Aorta (tissue), 5 donors: Measurements from ENCODE around the gene C2orf15. TPM values are rescaled to one million over a fixed set of nuclear protein-coding genes. Genes with fewer than 3 reads are reported as not detected.
"Not testable (repeated sequence)": the region's sequence is repeated elsewhere in the genome, so short reads cannot be mapped to it uniquely, and the experiment has no call there.

Experiments
- ATAC-seq: fragments of 200-7000 bp; cut with Tn5 transposase; one replicate; pipeline ENCODE4 v1.9.1; 2022; ENCODE audit warnings: moderate library complexity; ENCODE audit not compliant: low FRiP score
- DNase-seq, 2 donors: peaks; one replicate each; pipeline ENCODE4 v3.0.0-alpha.2; 2020
- H3K27ac ChIP-seq, 2 donors: one replicate each; pipeline ENCODE4 v1.5.1; 2013; ENCODE audit warnings: low read length in 2 of 2, mild to moderate bottlenecking in 2 of 2, moderate library complexity in 2 of 2, control low read depth in 1 of 2, inconsistent platforms in 1 of 2, low read depth in 1 of 2
- H3K27me3 ChIP-seq, 2 donors: one replicate each; pipeline ENCODE4 v1.6.1; 2013; ENCODE audit warnings: control low read depth in 1 of 2, low read length in 1 of 2, mild to moderate bottlenecking in 1 of 2, moderate library complexity in 1 of 2; ENCODE audit not compliant: insufficient read depth in 2 of 2, control insufficient read depth in 1 of 2
- H3K36me3 ChIP-seq, 2 donors: one replicate each; pipeline ENCODE4 v1.6.1; 2013; ENCODE audit warnings: control low read depth in 1 of 2, low read length in 1 of 2, mild to moderate bottlenecking in 1 of 2; ENCODE audit not compliant: insufficient read depth in 2 of 2, control insufficient read depth in 1 of 2
- H3K4me1 ChIP-seq, 2 donors: one replicate each; pipeline ENCODE4 v1.6.1; 2013; ENCODE audit warnings: low read length in 2 of 2, control low read depth in 1 of 2, mild to moderate bottlenecking in 1 of 2, moderate library complexity in 1 of 2; ENCODE audit not compliant: insufficient read depth in 2 of 2, control insufficient read depth in 1 of 2
- H3K4me3 ChIP-seq, 2 donors: one replicate each; pipeline ENCODE4 v1.5.1; 2013; ENCODE audit warnings: low read length in 2 of 2, control low read depth in 1 of 2, mild to moderate bottlenecking in 1 of 2
- H3K9me3 ChIP-seq: one replicate; pipeline ENCODE4 v1.6.1; 2013; ENCODE audit warnings: mild to moderate bottlenecking, low read length; ENCODE audit not compliant: control insufficient read depth
- WGBS, 2 donors: extraction: QIAGEN DNeasy Blood & Tissue Kit; methylation state at CpG; one replicate each; pipeline ENCODE4 v1.1.7; 2013; 5-methylcytosine and 5-hydroxymethylcytosine counted together
- intact Hi-C, 2 donors: fragments of 100-400 bp; cut with DNase I; formaldehyde crosslinking; loops; one replicate each; pipeline versions ENCODE4 v1.14.2 to v1.15.0; 2022
- polyA plus RNA-seq, 2 donors: library from polyadenylated mRNA; stranded (reverse); fragments of 200-250 nt; gene quantifications; one replicate each; pipeline ENCODE4 v1.2.3, GENCODE V29; 2013
- total RNA-seq, 2 donors: library from RNA; stranded (reverse); fragmentation: NEBNext Ultra II Directional; extraction: Animal tissue kit (Norgen Biotek cat#: 25700); gene quantifications; one replicate each; pipeline ENCODE4 v1.2.1, GENCODE V29; 2021
- donor health status: healthy with polysubstance abuse.
- donor health status: Bipolar disorder and iron deficiency.
- donor health status: DM: no; HTN: no; CAD: no.
- donor health status: DM: no; HTN: no; CAD: no.
- donor health status: DM: yes; HTN: yes; CAD: no.

C2orf15 gene
- total and polyA plus RNA-seq, 4 donors = 0.36 to 0.75 (median 0.65) TPM; not detected in 1

DNA sequence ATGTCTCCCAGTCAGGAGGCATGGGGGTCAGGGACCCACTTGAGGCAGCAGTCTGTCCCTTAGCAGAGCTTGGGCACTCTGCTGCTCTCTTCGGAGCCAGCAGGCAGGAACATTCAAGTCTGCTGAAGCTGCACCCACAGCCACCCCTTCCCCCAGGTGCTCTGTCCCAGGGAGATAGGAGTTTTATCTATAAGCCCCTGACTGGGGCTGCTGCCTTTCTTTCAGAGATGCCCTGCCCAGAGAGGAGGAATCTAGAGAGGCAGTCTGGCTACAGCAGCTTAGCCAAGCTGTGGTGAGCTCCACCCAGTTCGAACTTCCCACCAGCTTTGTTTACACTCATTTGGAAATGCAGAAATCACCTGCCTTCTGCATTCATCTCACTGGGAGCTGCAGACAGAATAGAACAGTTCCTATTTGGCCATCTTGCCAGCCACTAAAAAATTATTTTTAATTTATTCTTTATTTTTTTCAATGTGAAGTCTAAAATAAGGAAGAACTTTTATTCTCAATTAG is 6.4 kb upstream of the C2orf15 start:
- H3K27ac ChIP-seq, ATAC-seq, H3K4me1 ChIP-seq, H3K9me3 ChIP-seq, DNase-seq, H3K27me3 ChIP-seq, H3K4me3 ChIP-seq, intact Hi-C loops, H3K36me3 ChIP-seq: not testable (repeated sequence)
- 95 to 98% methylated on average over 2 of the region's 2 CpGs for WGBS, 2 donors

DNA sequence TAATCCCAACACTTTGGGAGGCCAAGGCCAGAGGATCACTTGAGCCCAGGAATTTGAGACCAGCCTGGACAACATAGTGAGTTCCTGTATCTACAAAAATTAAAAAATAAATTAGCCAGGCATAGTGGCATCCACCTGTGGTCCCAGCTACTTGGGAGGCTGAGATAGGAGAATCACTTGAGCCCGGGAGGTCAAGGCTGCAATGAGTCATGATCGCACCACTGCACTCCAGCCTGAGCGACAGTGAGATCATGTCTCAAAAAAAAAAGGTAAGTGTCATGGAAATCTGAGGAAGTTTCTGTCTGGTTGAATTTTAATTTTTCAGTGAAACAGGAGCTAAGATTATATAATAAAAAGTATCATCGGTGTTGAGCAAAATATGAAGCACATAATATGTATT is 2.5 kb upstream of the C2orf15 start:
- Histone ChIP-seq H3K9me3 (no peaks in the 10 kb centered on the region), H3K27me3 (no peaks in the 10 kb centered on the region), H3K36me3 (no peaks in the 10 kb centered on the region), H3K4me1 (peaks cover 0 to 1% of the 10 kb centered on the region in 2 donors), H3K27ac (no peak overlapping the region), H3K4me3 (no peak overlapping the region)
- DNase-seq (no peak), ATAC-seq (no peak)
- intact Hi-C loops = no loop called here
- WGBS, 2 donors = 97% methylated on average over 4 of the region's 4 CpGs

DNA sequence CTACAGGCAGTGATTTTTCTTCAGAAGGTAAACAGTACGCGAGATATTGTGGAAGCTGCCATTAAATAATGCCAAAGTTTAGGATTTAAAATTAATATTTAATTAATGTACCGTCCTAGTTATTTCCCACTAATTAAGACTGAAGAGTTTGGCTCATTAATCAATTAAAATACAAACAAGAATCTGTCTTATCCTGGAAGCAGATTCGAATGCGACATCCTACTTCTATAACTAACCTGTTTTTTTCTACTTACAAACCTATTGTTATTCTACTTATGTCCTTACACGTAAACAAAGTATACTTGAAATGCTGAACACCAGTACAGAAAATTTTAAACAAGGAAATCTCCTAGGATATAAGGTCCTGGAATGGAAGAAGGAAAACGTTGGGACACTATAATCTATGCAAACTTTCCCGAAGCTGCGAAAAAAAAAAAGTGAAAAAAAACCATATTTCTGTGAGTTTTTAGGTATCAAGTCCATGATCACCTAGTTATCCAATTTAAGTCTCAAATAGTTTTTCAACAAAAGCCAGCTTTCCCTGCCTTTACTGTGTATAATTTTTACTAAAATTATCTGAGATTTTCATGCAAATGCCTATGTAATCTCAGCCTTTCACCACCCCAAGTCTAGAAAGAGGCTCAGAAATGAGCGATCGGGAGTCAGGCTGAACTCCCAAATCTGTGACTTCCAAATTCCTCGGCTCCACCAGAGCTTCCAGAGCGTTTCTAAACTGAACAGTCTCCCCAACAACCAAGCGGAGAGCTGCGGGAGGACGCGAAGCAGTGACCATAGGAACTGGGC is 1.2 kb upstream of the C2orf15 start:
- no peak overlapping the region for H3K27ac ChIP-seq
- no peaks in the 10 kb centered on the region for H3K27me3 ChIP-seq
- intact Hi-C loops = no loop called here
- H3K9me3 ChIP-seq = no peaks in the 10 kb centered on the region
- DNase-seq (no peak), ATAC-seq (no peak)
- H3K36me3 ChIP-seq = no peaks in the 10 kb centered on the region
- WGBS, 2 donors = 25 to 27% methylated on average over 17 of the region's 17 CpGs
- peak overlapping the region; percentile 33 to 52 for H3K4me3 ChIP-seq
- peaks cover 0 to 1% of the 10 kb centered on the region in 2 donors for H3K4me1 ChIP-seq

DNA sequence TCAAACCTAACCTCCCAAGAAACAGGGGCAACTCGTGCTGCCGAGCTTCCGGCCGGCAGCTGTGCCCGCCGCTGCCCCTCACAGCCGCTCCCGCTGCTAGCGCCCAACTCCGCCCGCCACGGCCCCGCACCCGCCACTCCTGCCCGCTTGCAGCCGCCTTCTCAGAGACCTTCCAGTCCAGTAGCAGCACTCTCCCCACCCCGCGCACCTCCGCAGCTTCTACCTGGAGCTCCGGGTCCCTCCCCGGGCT is 722 bp upstream of the C2orf15 start:
- Histone ChIP-seq H3K4me3 (peak overlapping the region; percentile 33 to 52), H3K9me3 (no peaks in the 10 kb centered on the region), H3K27ac (peak overlapping the region in 1 of 2 donors; percentile 0), H3K27me3 (no peaks in the 10 kb centered on the region), H3K36me3 (no peaks in the 10 kb centered on the region), H3K4me1 (peaks cover 0 to 1% of the 10 kb centered on the region in 2 donors)
- WGBS, 2 donors = 1% methylated on average over 18 to 21 of the region's 21 CpGs
- no peak for DNase-seq
- intact Hi-C loops = no loop called here
- ATAC-seq = peak; percentile 80

DNA sequence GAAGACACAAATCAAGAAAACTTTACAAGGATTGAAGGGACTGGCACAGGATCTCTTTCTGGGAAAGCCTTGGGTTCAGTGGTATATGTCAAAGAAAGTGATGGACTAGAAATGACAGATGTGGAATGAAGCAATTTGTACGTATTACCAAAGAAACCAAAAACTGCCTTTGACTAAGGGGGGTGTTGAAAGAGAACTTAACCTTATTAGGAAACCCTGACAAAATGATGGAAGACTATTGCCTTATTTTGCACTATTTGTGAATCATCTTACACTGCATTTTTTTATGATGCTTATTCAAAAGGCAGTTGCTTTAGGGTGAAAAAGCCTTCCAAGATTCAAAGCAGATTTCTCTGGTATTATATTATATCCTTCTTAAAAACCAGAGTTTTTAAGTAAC is 9.2 kb downstream of the C2orf15 start:
- Histone ChIP-seq H3K4me1 (peaks cover 0 to 5% of the 10 kb centered on the region in 2 donors), H3K9me3 (no peaks in the 10 kb centered on the region), H3K27me3 (no peaks in the 10 kb centered on the region), H3K36me3 (no peaks in the 10 kb centered on the region), H3K4me3 (no peak overlapping the region), H3K27ac (no peak overlapping the region)
- intact Hi-C loops = no loop called here
- no peak for DNase-seq
- ATAC-seq = no peak
- 70 to 74% methylated on average over 1 of the region's 1 CpG for WGBS, 2 donors

DNA sequence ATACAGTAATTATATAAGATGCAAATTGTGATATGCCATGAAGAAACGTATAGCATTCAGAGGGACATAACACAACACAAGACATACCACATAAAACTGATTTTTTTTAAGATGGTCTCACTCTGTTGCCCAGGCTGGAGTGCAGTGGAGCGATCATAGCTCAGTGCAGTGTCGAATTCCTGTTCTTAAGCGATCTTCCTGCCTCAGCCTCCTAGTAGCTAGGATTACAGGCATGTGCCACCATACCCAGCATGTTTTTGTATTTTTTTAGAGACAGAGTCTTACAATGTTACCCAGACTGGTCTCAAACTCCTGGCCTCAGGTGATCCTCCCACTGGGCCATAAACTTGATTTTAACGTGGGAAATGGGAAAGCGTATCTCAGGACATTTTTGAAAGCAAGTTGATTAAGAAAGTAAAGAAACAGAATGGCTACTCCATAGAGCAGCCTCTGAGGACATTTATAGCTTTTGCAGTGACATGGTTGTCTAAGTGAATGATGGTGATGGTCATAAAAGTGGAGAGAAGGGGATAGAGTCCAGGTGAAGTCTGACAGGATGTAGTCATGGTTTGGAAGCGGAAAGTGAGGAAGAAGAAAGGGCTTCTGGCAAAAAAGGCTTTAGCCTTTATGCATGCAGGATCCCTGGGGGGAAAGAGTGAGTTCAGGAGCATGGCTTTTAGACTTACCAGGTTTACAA is 10.8 kb downstream of the C2orf15 start:
- Histone ChIP-seq H3K27ac (no peak overlapping the region), H3K27me3 (no peaks in the 10 kb centered on the region), H3K4me3 (no peak overlapping the region), H3K36me3 (no peaks in the 10 kb centered on the region), H3K4me1 (peaks cover 0 to 12% of the 10 kb centered on the region in 2 donors), H3K9me3 (no peaks in the 10 kb centered on the region)
- DNase-seq = no peak
- no peak for ATAC-seq
- 90% methylated on average over 7 of the region's 7 CpGs for WGBS, 2 donors
- intact Hi-C loops = no loop called here

DNA sequence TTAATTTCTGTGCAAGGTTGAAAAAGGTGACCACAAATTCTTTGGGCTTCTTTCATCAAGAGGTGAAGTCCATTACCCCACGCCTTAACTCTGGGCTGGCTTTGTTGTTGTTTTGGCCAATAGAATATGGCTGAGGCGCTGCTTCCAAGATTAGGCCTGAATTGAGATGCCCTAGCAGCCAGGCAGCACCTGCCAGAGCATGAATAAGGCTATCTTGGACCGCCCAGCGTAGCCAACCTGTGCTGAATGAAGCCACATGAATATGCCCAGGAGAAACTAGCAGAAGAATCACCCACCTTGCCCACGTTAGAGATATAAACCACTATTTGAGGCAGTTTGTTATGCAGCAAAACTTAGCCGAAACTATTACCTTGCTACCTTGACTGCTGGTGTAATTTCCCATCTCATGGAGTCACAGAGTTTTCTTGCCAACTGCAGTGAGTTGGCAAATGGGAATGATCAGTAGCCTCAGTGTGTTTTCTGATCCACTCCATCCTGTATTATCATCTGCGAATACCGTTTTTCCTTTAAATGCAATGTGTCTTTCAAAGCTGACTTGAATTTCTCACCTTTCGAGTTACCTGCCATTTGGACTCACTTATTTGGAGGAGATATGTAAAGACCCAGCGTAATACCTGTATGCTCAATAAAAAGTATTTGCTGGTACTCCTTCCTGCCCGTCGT is 12.6 kb downstream of the C2orf15 start:
- Histone ChIP-seq H3K4me1 (peaks cover 0 to 15% of the 10 kb centered on the region in 2 donors), H3K4me3 (peak overlapping the region; percentile 66 to 87), H3K36me3 (no peaks in the 10 kb centered on the region), H3K27ac (peak overlapping the region in 1 of 2 donors; percentile 46), H3K9me3 (no peaks in the 10 kb centered on the region), H3K27me3 (no peaks in the 10 kb centered on the region)
- intact Hi-C loops = no loop called here
- ATAC-seq = peak; percentile 8
- WGBS, 2 donors = 50 to 51% methylated on average over 12 of the region's 12 CpGs
- DNase-seq = peak in 1 of 2 donors; percentile 72

DNA sequence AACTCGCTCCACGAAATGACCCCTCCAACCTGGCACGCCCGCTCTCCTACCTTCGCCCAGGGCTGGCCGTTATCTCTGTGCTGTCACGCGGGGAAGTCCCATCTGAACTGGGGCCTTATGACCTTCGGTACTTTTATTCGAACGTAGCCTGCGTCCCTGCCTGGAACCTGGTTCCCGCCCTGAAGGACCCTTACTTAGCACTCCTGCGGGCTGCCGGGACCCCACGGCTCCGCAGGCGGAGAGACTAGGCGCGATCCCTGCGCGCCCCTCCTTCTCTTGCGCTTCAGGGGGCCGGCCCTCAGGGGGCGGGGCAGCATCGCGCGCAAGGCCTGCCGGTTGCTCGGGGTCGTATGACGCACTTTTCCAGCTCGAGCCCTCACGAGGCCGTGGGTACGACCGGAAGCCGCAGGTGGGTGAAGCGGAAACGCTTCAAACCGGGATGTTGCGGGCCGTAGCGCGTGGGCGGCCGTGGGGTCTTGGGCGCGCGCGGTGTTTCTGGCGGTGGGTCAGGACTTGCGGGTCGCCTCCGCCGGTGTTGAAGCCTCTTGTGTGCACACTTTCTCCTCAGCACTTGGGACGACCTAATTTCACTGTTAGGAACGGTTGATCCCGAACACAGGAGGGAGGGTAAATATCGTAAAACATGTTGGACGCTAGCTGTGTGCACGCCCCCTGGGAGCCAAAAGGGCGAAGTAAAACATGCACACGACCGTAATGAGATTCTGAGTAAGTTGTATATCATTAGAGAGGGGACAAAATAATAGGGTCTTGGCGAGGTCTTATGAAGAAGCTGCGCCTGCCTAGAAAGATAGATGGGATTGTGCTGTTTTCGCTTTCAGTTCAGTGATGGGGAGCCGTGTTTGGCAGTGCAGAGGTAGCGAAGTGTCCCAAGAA is 13.4 kb downstream of the C2orf15 start, which contains the start of the genes LIPT1 and TSGA10:
Gene LIPT1 (plus strand): TSS at position 325 of the 894 bp plus-strand sequence. CDS start 6,991 bp downstream, outside the sequence.
Gene TSGA10 (minus strand): TSS at position 300 of the 894 bp plus-strand sequence. CDS start 45,503 bp downstream, outside the sequence.
- Histone ChIP-seq H3K36me3 (no peaks in the 10 kb centered on the region), H3K27ac (peak within 1 kb of the TSS in 1 of 2 donors; percentile 87), H3K27me3 (no peaks in the 10 kb centered on the region), H3K9me3 (no peaks in the 10 kb centered on the region), H3K4me3 (peak within 1 kb of the TSS; percentile 66 to 87), H3K4me1 (peaks cover 0 to 15% of the 10 kb centered on the region in 2 donors)
- ATAC-seq (peak; percentile 99), DNase-seq (peak; percentile 95 to 97)
- 0 to 1% methylated on average over 67 to 70 of the region's 70 CpGs for WGBS, 2 donors
- intact Hi-C loops = no loop called here
